Right ventricle myocardium inferior (tissue), 1 donor: Measurements from ENCODE around the gene CD63. TPM values are rescaled to one million over a fixed set of nuclear protein-coding genes. Genes with fewer than 3 reads are reported as not detected.

ENCODE experiments used
- ATAC-seq: fragments of 200-7000 bp; cut with Tn5 transposase; one replicate; pipeline ENCODE4 v1.9.1; 2020; ENCODE audit warnings: mild to moderate bottlenecking, moderate library complexity
- DNase-seq: peaks from one replicate; pipeline ENCODE4 v3.0.0; 2021; ENCODE audit errors: missing footprints
- intact Hi-C: fragments of 100-400 bp; cut with DNase I; formaldehyde crosslinking; loops from one replicate; pipeline ENCODE4 v1.11.0; 2022
- total RNA-seq: library from RNA; stranded (reverse); fragmentation: NEBNext Ultra II Directional; extraction: Animal tissue kit (Norgen Biotek cat#: 25700); gene quantifications from one replicate; pipeline ENCODE4 v1.2.1, GENCODE V29; 2021
- donor health status: DM: no; HTN: yes; CAD: no; lungs with severe emphysema.

Gene CD63
- total RNA-seq, 1 donor from 2014 or later, result 790 TPM

- DNase-seq (no peak), ATAC-seq (no peak)
- intact Hi-C loops, result no loop called here
These were observed 30.4 kb downstream of the CD63 start for GRCh38 chr12:55698241-55698955.

DNA sequence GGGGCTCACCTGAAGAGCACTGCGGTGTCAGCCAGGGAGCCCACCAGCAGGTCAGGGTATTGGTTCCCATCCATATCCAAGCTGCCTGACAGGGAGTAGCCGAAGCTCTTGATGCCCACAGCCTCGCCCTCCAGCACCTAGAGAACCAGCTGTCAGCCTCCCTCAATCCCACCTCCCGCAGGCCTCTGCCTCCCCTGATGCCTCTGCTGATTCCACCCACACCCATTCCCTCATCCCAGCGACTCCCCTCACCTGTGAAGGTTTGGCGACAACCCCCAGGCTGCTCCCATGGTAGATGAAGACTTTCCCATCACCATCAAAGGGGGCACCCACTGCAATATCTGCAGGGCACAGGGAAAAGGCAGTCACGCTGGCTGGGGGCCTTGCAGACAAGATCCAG lies 31.1 kb downstream of the CD63 start:
- DNase-seq (no peak), ATAC-seq (no peak)

DNA sequence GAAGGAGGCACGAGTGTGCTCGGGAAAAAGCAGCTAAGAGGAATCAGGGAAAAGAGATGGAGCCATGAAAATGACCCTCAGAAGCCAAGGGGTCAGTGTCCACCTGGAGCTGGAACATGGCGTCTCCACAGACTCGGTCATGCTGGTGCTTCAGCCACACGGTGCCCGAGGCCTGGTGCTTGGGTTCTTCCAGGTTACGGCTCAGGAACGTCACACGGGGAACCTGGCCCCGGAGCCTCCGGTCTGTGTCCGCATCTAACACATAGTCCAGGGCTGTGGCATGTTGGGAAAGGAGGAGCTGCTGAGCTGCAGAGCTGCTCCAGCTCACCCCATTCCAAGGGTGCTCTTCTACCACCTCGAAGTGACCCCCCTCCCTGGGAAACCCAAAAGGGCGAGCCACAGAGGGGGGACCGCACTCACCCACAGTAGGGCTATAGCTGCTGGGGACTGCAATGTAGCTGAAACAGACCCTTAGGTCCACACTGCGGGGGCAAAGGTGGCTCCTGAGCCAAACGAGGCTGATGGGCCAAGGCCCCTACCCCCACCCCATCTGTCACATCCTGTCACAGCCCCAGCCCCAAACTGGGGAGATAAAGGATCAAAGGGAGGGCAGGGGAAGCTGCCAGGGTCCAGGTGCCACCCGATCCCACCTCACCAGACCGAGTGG lies 31.9 kb downstream of the CD63 start:
- intact Hi-C loops, result no loop called here
- DNase-seq (no peak), ATAC-seq (no peak)

More for the DNA sequence above, 31.1 kb downstream of the CD63 start:
- intact Hi-C loops, result no loop called here

- intact Hi-C loops, result no loop called here
- ATAC-seq (no peak), DNase-seq (no peak)
These were observed 32.7 kb downstream of the CD63 start for GRCh38 chr12:55696141-55696540.

- intact Hi-C loops, result no loop called here
- ATAC-seq (no peak), DNase-seq (no peak)
These were observed 33.5 kb downstream of the CD63 start for GRCh38 chr12:55695349-55695748.

DNA sequence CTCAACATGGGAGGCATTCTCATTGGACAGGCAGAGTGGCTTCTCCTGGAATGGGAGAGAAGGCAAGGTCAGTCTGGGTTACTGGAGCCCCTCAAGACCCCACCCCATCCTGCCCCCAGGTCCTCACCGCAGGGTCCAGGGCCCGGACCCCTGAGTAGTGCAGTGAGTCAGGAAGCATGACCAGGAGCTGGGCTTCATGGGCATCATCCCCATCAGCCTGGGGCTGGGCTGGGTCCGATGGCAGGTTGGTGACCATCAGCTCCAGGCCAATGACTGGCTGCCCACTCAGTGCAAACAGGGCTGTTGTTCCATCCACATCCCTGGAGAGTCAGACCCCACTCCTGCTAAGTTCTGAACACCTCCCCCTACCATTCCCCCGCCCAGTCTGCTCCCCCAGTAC lies 34.2 kb downstream of the CD63 start:
- no peak for ATAC-seq
- intact Hi-C loops, result no loop called here
- DNase-seq, result no peak

- intact Hi-C loops, result no loop called here
- no peak for ATAC-seq
- DNase-seq, result no peak
These were observed 34.7 kb downstream of the CD63 start for GRCh38 chr12:55694188-55694515.

GRCh38 chr12:55693323-55694187 lies 35.3 kb downstream of the CD63 start:
- intact Hi-C loops, result no loop called here
- DNase-seq (no peak), ATAC-seq (no peak)

- intact Hi-C loops, result no loop called here
- DNase-seq (no peak), ATAC-seq (no peak)
These were observed 36.0 kb downstream of the CD63 start for GRCh38 chr12:55692631-55693322.

DNA sequence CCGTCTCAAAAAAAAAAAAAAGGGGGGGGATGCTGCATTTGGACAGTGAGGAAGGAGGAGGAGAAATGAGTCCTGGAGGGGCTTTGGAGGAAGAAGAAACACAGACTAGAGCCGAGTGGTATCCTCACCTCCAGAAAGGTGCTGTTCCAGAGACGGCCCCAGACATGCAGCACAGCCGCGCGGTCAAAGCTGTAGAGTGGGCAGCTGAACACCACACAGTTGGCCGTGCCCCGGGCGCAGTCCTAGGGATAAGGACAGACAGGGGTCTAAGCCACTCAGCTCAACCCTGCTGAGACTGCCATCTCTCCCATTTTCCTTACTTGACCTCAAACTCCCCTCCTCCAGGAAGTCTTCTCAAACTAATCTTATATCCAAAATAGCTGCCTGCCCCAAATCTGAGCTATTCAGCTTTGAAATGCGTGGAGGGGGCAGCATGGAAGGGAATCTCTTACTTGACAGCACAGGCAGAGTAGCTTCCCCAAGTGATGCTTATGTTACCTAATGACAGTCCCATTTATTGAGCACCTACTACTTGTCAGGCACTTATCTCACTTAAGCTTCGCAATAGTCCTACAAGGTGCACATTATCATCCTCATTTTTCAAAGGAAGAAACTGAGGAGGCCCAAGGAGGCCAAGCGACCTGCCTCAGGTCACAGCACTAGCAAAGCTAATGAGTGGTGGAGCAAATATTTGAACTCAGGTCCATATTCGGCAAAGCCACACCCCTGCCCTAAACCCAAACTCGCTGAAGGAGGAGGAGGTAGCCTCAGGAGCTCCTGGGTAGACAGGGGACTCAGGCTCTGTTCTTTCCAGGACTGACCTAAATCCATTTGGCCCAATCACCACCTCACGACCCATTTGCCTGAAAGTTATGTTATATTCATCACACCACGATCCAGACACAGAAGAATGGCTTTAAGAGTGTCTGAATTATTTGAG lies 39.8 kb downstream of the CD63 start:
- peak; percentile 64 for DNase-seq
- intact Hi-C loops, result no loop called here
- no peak for ATAC-seq

- no peak for ATAC-seq
- intact Hi-C loops, result no loop called here
- DNase-seq, result peak; percentile 15
These were observed 41.1 kb downstream of the CD63 start for GRCh38 chr12:55687746-55688145.

GRCh38 chr12:55686366-55687010 lies 42.3 kb downstream of the CD63 start:
- intact Hi-C loops, result no loop called here
- ATAC-seq, result no peak
- no peak for DNase-seq

DNA sequence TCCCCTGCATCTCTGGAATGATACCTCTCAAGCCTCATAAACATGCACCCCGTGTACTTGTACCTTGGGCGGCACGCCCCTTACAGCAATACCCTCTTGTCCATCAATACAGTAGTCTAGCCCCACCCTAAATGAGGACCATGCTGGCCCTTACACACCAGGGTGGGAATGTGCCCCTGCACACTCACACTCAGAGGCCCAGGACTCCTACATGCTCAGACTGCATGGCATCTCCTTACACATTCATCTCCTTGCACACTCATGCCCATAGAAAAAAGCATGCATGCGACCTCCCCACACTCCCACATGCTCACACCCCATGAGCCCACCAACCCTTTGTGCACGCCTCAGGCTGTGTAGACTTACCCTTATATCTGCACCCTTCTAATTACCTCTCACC lies 43.1 kb downstream of the CD63 start:
- ATAC-seq (no peak), DNase-seq (no peak)
- intact Hi-C loops, result loop anchor here (2.0 kb wide), 1 partner anchor 15 kb away; no protein-coding TSS in a partner anchor

DNA sequence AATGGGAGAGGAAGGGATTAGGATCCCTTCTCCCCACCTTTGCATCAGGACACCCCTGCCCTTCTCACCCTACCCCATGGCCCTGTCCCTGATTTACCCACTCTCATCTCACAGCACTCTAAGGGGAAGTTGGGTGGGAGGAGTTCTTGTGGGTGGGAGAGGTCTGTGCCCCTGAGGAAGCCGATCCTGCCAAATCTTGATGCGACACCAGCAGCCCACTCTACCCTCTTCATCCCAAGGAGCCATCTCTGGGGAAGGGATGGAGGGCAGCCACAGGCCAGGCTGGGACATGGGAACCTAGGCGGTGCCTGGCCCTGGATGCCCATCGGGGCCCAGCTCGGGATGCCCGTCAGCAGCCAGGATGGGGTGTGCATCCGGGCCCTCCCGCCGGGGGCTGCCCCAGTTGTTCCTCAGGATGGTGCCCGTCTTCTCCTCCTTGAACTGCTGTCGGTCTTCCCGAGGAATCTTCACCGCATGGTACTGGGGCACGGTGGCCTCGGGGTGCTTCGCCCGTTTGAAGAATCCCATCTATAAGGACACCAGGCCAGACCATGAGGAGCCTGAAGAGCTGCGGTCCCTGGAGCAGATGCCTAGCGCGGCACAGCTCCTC lies 43.9 kb downstream of the CD63 start:
- ATAC-seq, result no peak
- DNase-seq, result no peak
- intact Hi-C loops, result loop anchor here (2.0 to 5.0 kb wide), 3 partner anchors 16 to 52 kb away; partner anchors contain the start of gene RDH5

GRCh38 chr12:55683676-55684075 lies 45.1 kb downstream of the CD63 start:
- ATAC-seq, result no peak
- intact Hi-C loops, result loop anchor here (2.0 to 5.0 kb wide), 3 partner anchors 17 to 54 kb away; partner anchors contain the start of gene RDH5

GRCh38 chr12:55682087-55682796 lies 46.6 kb downstream of the CD63 start:
- intact Hi-C loops, result loop anchor here (5.0 kb wide), 2 partner anchors 40 to 55 kb away; partner anchors contain the start of gene RDH5
- DNase-seq (peak; percentile 20), ATAC-seq (no peak)

More at GRCh38 chr12:55683676-55684075, 45.1 kb downstream of the CD63 start:
- DNase-seq, result peak; percentile 17
